Measurements from ENCODE around the gene HEXD.

Gene HEXD

DNA sequence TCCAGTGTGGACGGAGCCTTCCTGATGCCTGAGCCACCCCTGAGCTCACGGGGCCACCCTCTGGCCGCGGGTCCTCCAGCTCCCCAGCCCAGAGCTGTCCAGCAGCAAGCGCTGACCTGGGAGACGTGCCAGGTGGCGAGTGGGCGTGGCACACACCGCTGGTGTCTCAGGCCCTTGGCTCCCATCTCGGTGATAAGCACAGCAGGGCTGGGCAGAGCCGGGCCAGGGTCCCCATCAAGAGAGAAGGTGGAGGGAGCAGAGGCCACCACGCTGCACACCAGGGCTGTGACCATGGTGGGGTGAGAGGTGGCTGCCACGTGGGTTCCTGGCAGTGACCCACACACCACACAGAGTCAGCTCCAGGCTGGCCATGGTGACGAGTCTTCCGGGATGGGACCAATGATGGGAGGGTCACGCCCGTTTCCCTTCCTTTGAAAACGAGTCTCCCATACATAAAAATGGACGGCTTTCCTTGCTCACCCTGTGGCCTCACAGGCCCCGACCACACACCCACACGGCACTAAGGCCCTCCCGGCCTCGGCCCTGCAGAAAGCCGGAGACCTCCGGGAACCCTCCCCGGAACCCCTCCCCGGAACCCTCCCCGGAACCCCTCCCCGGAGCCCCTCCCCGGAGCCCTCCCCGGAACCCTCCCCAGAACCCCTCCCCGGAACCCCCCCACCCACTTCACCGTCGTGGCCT, 29.8 kb upstream of the HEXD start:
- ChIA-PET POLR2A (ENCODE audit: low non-redundant PET) (interaction anchor here (0.5 kb wide), 1 partner anchor 51 kb away, joined by 3 read pairs; no protein-coding TSS in a partner anchor), CTCF (no interaction called here)
- TF ChIP-seq, protein P1, sequence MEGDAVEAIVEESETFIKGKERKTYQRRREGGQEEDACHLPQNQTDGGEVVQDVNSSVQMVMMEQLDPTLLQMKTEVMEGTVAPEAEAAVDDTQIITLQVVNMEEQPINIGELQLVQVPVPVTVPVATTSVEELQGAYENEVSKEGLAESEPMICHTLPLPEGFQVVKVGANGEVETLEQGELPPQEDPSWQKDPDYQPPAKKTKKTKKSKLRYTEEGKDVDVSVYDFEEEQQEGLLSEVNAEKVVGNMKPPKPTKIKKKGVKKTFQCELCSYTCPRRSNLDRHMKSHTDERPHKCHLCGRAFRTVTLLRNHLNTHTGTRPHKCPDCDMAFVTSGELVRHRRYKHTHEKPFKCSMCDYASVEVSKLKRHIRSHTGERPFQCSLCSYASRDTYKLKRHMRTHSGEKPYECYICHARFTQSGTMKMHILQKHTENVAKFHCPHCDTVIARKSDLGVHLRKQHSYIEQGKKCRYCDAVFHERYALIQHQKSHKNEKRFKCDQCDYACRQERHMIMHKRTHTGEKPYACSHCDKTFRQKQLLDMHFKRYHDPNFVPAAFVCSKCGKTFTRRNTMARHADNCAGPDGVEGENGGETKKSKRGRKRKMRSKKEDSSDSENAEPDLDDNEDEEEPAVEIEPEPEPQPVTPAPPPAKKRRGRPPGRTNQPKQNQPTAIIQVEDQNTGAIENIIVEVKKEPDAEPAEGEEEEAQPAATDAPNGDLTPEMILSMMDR (conservative IDR thresholded peaks at IDR 0.05; ENCODE audit: low read depth), result no peak
- DNase-seq (ENCODE audit: low spot score), result no peak
- H3K27ac ChIP-seq, result no peak overlapping the region

DNA sequence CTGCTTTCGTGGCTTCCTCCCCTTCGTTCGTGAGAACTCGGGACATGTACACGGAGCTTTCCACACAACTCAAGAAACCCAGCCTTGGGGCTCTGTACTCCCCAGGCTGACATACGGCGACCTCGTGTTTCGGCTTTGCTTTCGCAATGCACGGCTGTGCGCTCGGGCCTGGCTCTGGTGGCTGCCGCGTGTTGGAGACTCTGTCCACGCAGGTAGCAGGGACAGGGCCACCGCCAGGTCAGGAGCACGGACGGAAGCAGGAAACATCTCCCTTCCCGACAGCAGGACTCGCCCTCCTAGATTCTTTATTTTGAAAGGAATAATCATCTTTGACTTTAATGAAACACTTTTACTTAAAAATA, 29.2 kb upstream of the HEXD start:
- CTCF ChIA-PET, result no interaction called here
- POLR2A ChIA-PET (ENCODE audit: low non-redundant PET), result no interaction called here
- peak overlapping the region; percentile 17 for H3K27ac ChIP-seq
- no peak for DNase-seq (ENCODE audit: low spot score)
- TF ChIP-seq, protein P1 (conservative IDR thresholded peaks at IDR 0.05; ENCODE audit: low read depth), result no peak

DNA sequence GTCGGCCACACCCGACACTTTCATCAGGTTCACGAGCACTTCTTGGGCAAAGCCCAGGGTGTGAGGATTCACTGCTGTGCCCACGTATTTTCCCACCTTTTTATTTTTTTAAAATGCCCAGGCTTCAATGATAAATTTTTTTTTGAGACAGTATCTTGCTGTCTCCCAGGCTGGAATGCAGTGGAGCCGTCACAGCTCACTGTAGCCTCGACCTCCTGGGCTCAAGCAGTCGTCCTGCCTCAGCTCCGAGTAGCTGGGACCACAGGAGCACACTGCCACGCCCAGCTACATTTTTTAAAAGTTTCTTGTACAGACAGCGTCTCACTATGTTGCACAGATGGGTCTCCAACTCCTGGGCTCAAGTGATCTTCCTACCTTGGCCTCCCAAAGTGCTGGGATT, 28.8 kb upstream of the HEXD start:
- H3K27ac ChIP-seq, result peak overlapping the region; percentile 17
- ChIA-PET POLR2A (ENCODE audit: low non-redundant PET) (no interaction called here), CTCF (no interaction called here)
- DNase-seq (ENCODE audit: low spot score), result no peak
- TF ChIP-seq, protein P1 (conservative IDR thresholded peaks at IDR 0.05; ENCODE audit: low read depth), result no peak

DNA sequence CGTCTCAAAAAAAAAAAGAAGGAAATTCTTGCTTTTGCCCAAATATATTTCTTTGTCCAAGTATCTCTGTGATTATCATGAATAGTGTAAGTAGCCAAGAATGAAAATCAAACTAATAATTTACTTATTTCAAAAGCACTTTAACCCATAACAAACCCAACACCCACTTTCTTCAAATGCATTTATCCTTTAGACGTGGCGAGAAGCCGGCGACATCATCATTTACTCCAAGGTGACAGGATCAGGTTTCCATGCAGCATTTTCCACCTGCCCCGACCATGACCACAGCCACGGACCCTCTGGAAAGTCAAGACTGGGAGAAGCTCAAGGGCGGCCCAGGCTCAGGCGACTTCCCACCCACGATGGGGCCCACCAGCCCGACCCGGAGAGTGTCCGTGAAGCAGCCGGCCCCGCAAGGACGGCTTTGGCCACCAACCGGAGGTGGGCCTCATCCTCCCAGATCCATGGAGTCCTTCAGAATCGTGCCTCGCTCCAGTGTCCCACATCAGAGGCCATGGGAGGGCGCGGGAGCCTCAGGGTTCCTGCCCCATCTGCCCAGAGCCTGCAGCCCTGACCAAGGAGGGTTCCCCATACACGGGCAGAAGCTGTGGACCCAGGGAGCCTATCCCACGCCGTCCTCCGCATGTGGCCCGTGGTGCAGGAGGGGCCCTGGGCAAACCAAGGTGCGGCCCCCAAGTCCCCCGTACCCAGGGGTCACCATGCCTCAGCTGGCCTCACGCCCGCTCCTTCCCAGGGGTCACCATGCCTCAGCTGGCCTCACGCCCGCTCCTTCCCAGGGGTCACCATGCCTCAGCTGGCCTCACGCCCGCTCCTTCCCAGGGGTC, 27.9 kb upstream of the HEXD start:
- ChIA-PET CTCF (interaction anchor here (0.6 kb wide), 1 partner anchor 19 kb away, joined by 4 read pairs; no protein-coding TSS in a partner anchor), POLR2A (ENCODE audit: low non-redundant PET) (no interaction called here)
- TF ChIP-seq, protein P1 (conservative IDR thresholded peaks at IDR 0.05; ENCODE audit: low read depth), result no peak
- no peak overlapping the region for H3K27ac ChIP-seq
- DNase-seq (ENCODE audit: low spot score), result no peak

DNA sequence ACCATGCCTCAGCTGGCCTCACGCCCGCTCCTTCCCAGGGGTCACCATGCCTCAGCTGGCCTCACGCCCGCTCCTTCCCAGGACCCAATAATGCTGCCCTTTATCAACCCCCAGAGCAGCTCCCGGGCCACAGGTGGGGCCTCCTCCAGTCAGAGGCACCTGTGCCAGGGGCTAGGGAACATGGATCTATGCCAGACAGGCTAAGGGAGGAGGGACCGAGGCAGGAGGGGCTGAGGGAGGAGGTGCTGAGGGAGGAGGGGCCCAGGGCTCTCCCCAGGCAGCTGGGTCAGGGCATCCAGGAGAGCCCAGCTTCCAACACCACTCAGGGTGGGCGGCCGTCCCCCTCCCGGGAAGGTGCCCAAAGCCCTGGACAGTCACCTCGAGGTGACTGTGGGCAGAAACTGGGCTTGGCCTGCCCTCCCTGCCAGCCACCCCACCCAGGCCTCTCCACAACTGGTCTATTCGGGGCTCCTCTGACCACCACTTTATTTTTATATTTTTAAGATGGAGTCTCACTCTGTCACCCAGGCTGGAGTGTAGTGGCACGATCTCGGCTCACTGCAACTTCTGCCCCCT, 27.2 kb upstream of the HEXD start:
- H3K27ac ChIP-seq, result no peak overlapping the region
- DNase-seq (ENCODE audit: low spot score), result no peak
- ChIA-PET CTCF (no interaction called here), POLR2A (ENCODE audit: low non-redundant PET) (no interaction called here)
- TF ChIP-seq, protein P1 (conservative IDR thresholded peaks at IDR 0.05; ENCODE audit: low read depth), result no peak

DNA sequence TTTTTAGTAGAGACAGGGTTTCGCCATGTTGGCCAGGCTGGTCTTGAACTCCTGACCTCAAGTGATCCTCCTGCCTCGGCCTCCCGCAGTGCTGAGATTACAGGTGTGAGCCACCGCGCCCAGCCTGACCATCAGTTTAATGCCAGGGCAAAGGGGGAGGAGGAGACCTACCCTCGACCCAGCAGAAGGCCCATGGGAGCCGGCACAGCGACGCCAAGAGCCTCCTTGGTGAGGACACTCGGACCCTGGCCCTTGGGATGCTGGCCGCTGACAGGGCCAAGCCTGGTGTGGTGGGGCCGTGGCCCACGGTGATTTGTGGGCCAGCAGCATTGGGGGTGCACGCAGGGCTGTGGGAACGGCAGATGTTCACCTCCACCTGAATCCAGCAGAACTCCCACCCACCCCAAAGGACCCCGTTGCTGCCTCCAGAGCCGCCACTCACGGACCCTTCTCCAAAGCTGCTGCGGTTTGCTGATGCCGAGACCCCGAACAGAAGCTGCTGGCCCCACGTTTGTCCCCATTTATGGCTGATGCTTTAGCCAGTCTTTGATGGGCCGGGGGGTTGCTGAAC, 26.6 kb upstream of the HEXD start:
- POLR2A ChIA-PET (ENCODE audit: low non-redundant PET), result no interaction called here

More for the DNA sequence above, 26.6 kb upstream of the HEXD start:
- TF ChIP-seq, protein P1 (conservative IDR thresholded peaks at IDR 0.05; ENCODE audit: low read depth), result no peak
- CTCF ChIA-PET, result no interaction called here
- peak overlapping the region; percentile 14; the same call in 1 of the 2 replicates for H3K27ac ChIP-seq
- no peak for DNase-seq (ENCODE audit: low spot score)
